ENCODE data around the gene ESRP2.

GRCh38 chr16:68194251-68194650 is 41.7 kb downstream of the ESRP2 start:
- TF ChIP-seq CTCF (IDR thresholded peaks at IDR 0.05) (no peak), POLR2AphosphoS5 (IDR thresholded peaks at IDR 0.05; ENCODE audit: low read depth, low read length) (no peak), TCF7L2 (IDR thresholded peaks at IDR 0.05; ENCODE audit: low read depth, low read length) (no peak)
